ENCODE data around the gene FCHSD2. TPM values are rescaled to one million over a fixed set of nuclear protein-coding genes. Genes with fewer than 3 reads are reported as not detected.
A peak's percentile ranks its signal among the peaks of the same experiment; 100 is the strongest.
"Not testable (repeated sequence)": the region's sequence is repeated elsewhere in the genome, so short reads cannot be mapped to it uniquely, and the experiment has no call there.

Gene FCHSD2
- total RNA-seq, 4 donors from 2014 or later: 20.4 to 42.4 (median 26.4) TPM

- H3K36me3 ChIP-seq: peaks cover 0 to 46% (median 22%) of the 10 kb centered on the region in 4 donors
- WGBS: 97% methylated on average over 2 of the region's 2 CpGs
Measured at GRCh38 chr11:72983560-72983959, 158.6 kb downstream of the FCHSD2 start.

GRCh38 chr11:72981971-72982685, 160.0 kb downstream of the FCHSD2 start:
- 66% methylated on average over 3 of the region's 3 CpGs for WGBS
- Histone ChIP-seq H3K27ac (replicated peaks in 1 of 4) (no peak overlapping the region), H3K4me3 (no peak overlapping the region), H3K27me3 (no peaks in the 10 kb centered on the region), H3K9me3 (no peaks in the 10 kb centered on the region), H3K36me3 (peaks cover 0 to 37% (median 16%) of the 10 kb centered on the region in 4 donors), H3K4me1 (peaks cover 0 to 12% (median 6%) of the 10 kb centered on the region in 4 donors)
- no peak for TF ChIP-seq CTCF (IDR thresholded peaks at IDR 0.05)
- no peak for TF ChIP-seq POLR2A (IDR thresholded peaks at IDR 0.05; ENCODE audit: low read depth)
- no peak for TF ChIP-seq POLR2AphosphoS5 (IDR thresholded peaks at IDR 0.05)
- intact Hi-C loops (cut with DNase I): no loop called here
- no peak for DNase-seq (ENCODE audit: extremely low spot score)

More at GRCh38 chr11:72983560-72983959, 158.6 kb downstream of the FCHSD2 start:
- no peak overlapping the region for H3K27ac ChIP-seq (replicated peaks in 1 of 4)
- no peak overlapping the region for H3K4me3 ChIP-seq
- H3K27me3 ChIP-seq: no peaks in the 10 kb centered on the region
- no peaks in the 10 kb centered on the region for H3K9me3 ChIP-seq
- TF ChIP-seq POLR2AphosphoS5 (IDR thresholded peaks at IDR 0.05) (no peak), CTCF (IDR thresholded peaks at IDR 0.05) (no peak), POLR2A (IDR thresholded peaks at IDR 0.05; ENCODE audit: low read depth) (no peak), EP300 (IDR thresholded peaks at IDR 0.05) (no peak)
- intact Hi-C loops (cut with DNase I): no loop called here
- no peak for DNase-seq (ENCODE audit: extremely low spot score)
- H3K4me1 ChIP-seq: peaks cover 0 to 12% (median 6%) of the 10 kb centered on the region in 4 donors

GRCh38 chr11:72981080-72981479, 161.0 kb downstream of the FCHSD2 start:
- intact Hi-C loops (cut with DNase I): no loop called here
- peaks cover 0 to 12% (median 6%) of the 10 kb centered on the region in 4 donors for H3K4me1 ChIP-seq
- 71% methylated on average over 1 of the region's 1 CpG for WGBS
- TF ChIP-seq POLR2A (IDR thresholded peaks at IDR 0.05; ENCODE audit: low read depth) (no peak), EP300 (IDR thresholded peaks at IDR 0.05) (no peak), POLR2AphosphoS5 (IDR thresholded peaks at IDR 0.05) (no peak), CTCF (IDR thresholded peaks at IDR 0.05) (no peak)
- H3K4me3 ChIP-seq: no peak overlapping the region
- no peaks in the 10 kb centered on the region for H3K9me3 ChIP-seq
- no peak overlapping the region for H3K27ac ChIP-seq (replicated peaks in 1 of 4)
- H3K27me3 ChIP-seq: no peaks in the 10 kb centered on the region
- DNase-seq (ENCODE audit: extremely low spot score): no peak
- peaks cover 0 to 37% (median 16%) of the 10 kb centered on the region in 4 donors for H3K36me3 ChIP-seq

- H3K4me3 ChIP-seq; H3K9me3 ChIP-seq; intact Hi-C loops (cut with DNase I); H3K27me3 ChIP-seq; H3K27ac ChIP-seq (replicated peaks in 1 of 4); H3K4me1 ChIP-seq; DNase-seq (ENCODE audit: extremely low spot score): not testable (repeated sequence)
- H3K36me3 ChIP-seq: peaks cover 0 to 21% (median 11%) of the 10 kb centered on the region in 4 donors
- 98% methylated on average over 2 of the region's 2 CpGs for WGBS
Measured at GRCh38 chr11:72977782-72978181, 164.3 kb downstream of the FCHSD2 start.

- Histone ChIP-seq H3K27ac (replicated peaks in 1 of 4) (peak overlapping the region; percentile 22 to 57 (median 50)), H3K36me3 (peaks cover 0 to 16% (median 7%) of the 10 kb centered on the region in 4 donors)
- H3K4me3 ChIP-seq; DNase-seq (ENCODE audit: extremely low spot score); H3K9me3 ChIP-seq; H3K27me3 ChIP-seq; intact Hi-C loops (cut with DNase I); H3K4me1 ChIP-seq: not testable (repeated sequence)
- WGBS: no CpG with 5 or more reads among the region's 1 CpG
Measured at GRCh38 chr11:72976522-72976892, 165.6 kb downstream of the FCHSD2 start.
